H9 (cell line): ENCODE data around the gene CCNT2. TPM values are rescaled to one million over a fixed set of nuclear protein-coding genes. Genes with fewer than 3 reads are reported as not detected.

Source experiments
- DNase-seq: peaks from one replicate; pipeline ENCODE4 v3.0.0-alpha.2; 2017
- H2AFZ ChIP-seq: one replicate; pipeline ENCODE4 v1.6.1; 2013; ENCODE audit warnings: mild to moderate bottlenecking, low read length, control low read depth, moderate library complexity
- H2AK5ac ChIP-seq: 2 replicates; pipeline ENCODE4 v1.6.1; 2013; ENCODE audit warnings: low read length, control low read depth, mixed read lengths; ENCODE audit not compliant: insufficient read length
- H2BK120ac ChIP-seq: one replicate; pipeline ENCODE4 v1.6.1; 2013; ENCODE audit warnings: low read depth, mild to moderate bottlenecking, low read length, control low read depth, inconsistent platforms; ENCODE audit not compliant: poor library complexity, severe bottlenecking
- H2BK12ac ChIP-seq: 2 replicates; pipeline ENCODE4 v1.6.1; 2013; ENCODE audit warnings: low read length, control low read depth, mixed read lengths, low read depth; ENCODE audit not compliant: insufficient read length
- H2BK15ac ChIP-seq: 2 replicates; pipeline ENCODE4 v1.6.1; 2013; ENCODE audit warnings: low read depth, low read length, control low read depth
- H2BK20ac ChIP-seq: one replicate; pipeline ENCODE4 v1.6.1; 2013; ENCODE audit warnings: low read depth, mild to moderate bottlenecking, low read length, control low read depth, inconsistent platforms; ENCODE audit not compliant: poor library complexity, severe bottlenecking
- H2BK5ac ChIP-seq: 2 replicates; pipeline ENCODE4 v1.6.1; 2013; ENCODE audit warnings: low read length, control low read depth, mixed read lengths; ENCODE audit not compliant: insufficient read length
- H3K14ac ChIP-seq: 2 replicates; pipeline ENCODE4 v1.6.1; 2013; ENCODE audit warnings: low read length, control low read depth; ENCODE audit not compliant: insufficient read depth
- H3K18ac ChIP-seq: 2 replicates; pipeline ENCODE4 v1.6.1; 2013; ENCODE audit warnings: low read depth, mild to moderate bottlenecking, mixed read lengths, low read length, control low read depth; ENCODE audit not compliant: insufficient read length
- H3K23ac ChIP-seq: 2 replicates; pipeline ENCODE4 v1.6.1; 2013; ENCODE audit warnings: low read length, control low read depth, mixed read lengths, low read depth; ENCODE audit not compliant: insufficient read length
- H3K23me2 ChIP-seq: 2 replicates; pipeline ENCODE4 v1.6.1; 2013; ENCODE audit warnings: low read depth, mild to moderate bottlenecking, mixed read lengths, low read length, control low read depth; ENCODE audit not compliant: insufficient read length, poor library complexity, severe bottlenecking
- H3K27ac ChIP-seq: 2 replicates; pipeline ENCODE4 v1.5.1; 2013; ENCODE audit warnings: low read length, control low read depth, mixed read lengths, low read depth; ENCODE audit not compliant: insufficient read length
- H3K27me3 ChIP-seq: 2 replicates; pipeline ENCODE4 v1.6.1; 2013; ENCODE audit warnings: low read length, control low read depth, inconsistent platforms; ENCODE audit not compliant: insufficient read depth
- H3K4ac ChIP-seq: 2 replicates; pipeline ENCODE4 v1.6.1; 2013; ENCODE audit warnings: low read depth, mild to moderate bottlenecking, control low read depth, inconsistent platforms, low read length, moderate library complexity
- H3K4me1 ChIP-seq: 2 replicates; pipeline ENCODE4 v1.6.1; 2013; ENCODE audit warnings: low read length, control low read depth, inconsistent platforms; ENCODE audit not compliant: insufficient read depth
- H3K4me2 ChIP-seq: 2 replicates; pipeline ENCODE4 v1.6.1; 2013; ENCODE audit warnings: low read length, control low read depth, mixed read lengths; ENCODE audit not compliant: insufficient read length, insufficient read depth
- H3K56ac ChIP-seq: 2 replicates; pipeline ENCODE4 v1.6.1; 2013; ENCODE audit warnings: low read depth, mild to moderate bottlenecking, mixed read lengths, low read length, control low read depth; ENCODE audit not compliant: insufficient read length
- H3K79me1 ChIP-seq: 2 replicates; pipeline ENCODE4 v1.6.1; 2013; ENCODE audit warnings: low read depth, mild to moderate bottlenecking, moderate library complexity, low read length, control low read depth, inconsistent platforms; ENCODE audit not compliant: insufficient read depth, poor library complexity, severe bottlenecking
- H3K79me2 ChIP-seq: 2 replicates; pipeline ENCODE4 v1.6.1; 2013; ENCODE audit warnings: low read length, control low read depth, inconsistent platforms; ENCODE audit not compliant: insufficient read depth
- H3K9ac ChIP-seq: 2 replicates; pipeline ENCODE4 v1.6.1; 2013; ENCODE audit warnings: low read length, control low read depth, mixed read lengths; ENCODE audit not compliant: insufficient read length; ENCODE audit errors: extremely low read depth
- H3K9me3 ChIP-seq: one replicate; pipeline ENCODE4 v1.6.1; 2013; ENCODE audit warnings: low read depth, low read length, inconsistent platforms; ENCODE audit not compliant: control insufficient read depth
- H3T11ph ChIP-seq: one replicate; pipeline ENCODE4 v1.6.1; 2013; ENCODE audit warnings: mild to moderate bottlenecking, low read length, control low read depth, inconsistent platforms
- H4K20me1 ChIP-seq: one replicate; pipeline ENCODE4 v1.6.1; 2013; ENCODE audit not compliant: control insufficient read depth, insufficient read length, insufficient read depth
- H4K5ac ChIP-seq: 2 replicates; pipeline ENCODE4 v1.6.1; 2013; ENCODE audit warnings: low read depth, mild to moderate bottlenecking, mixed read lengths, low read length, control low read depth; ENCODE audit not compliant: insufficient read length
- H4K8ac ChIP-seq: replicated peaks from 2 replicates; pipeline ENCODE4 v1.6.1; 2013; ENCODE audit warnings: low read length, control low read depth, mixed read lengths, low read depth; ENCODE audit not compliant: insufficient read length
- H4K91ac ChIP-seq: 2 replicates; pipeline ENCODE4 v1.6.1; 2013; ENCODE audit warnings: low read depth, mild to moderate bottlenecking, moderate library complexity, mixed read lengths, low read length, control low read depth; ENCODE audit not compliant: insufficient read length
- H3K27ac Mint-ChIP-seq, 3 experiments: 2 replicates in 2 of 3; 3 replicates in 1 of 3; pipeline ENCODE4 v1.8.0; 2020 to 2021; ENCODE audit warnings: mixed read lengths in 3 of 3, mild to moderate bottlenecking in 1 of 3, moderate library complexity in 1 of 3
- H3K27me3 Mint-ChIP-seq: 2 replicates; pipeline ENCODE4 v1.8.0; 2021; ENCODE audit warnings: low read depth, mild to moderate bottlenecking, moderate library complexity, mixed read lengths
- H3K36me3 Mint-ChIP-seq, 3 experiments: 2 replicates in 2 of 3; 3 replicates in 1 of 3; pipeline ENCODE4 v1.8.0; 2020 to 2021; ENCODE audit warnings: low read depth in 3 of 3, mixed read lengths in 3 of 3; ENCODE audit not compliant: insufficient read depth in 1 of 3
- H3K4me1 Mint-ChIP-seq, 2 experiments: 2 replicates each; pipeline ENCODE4 v1.8.0; 2020; ENCODE audit warnings: mixed read lengths in 2 of 2
- H3K4me3 Mint-ChIP-seq, 2 experiments: 2 replicates in 1 of 2; 3 replicates in 1 of 2; pipeline ENCODE4 v1.8.0; 2020 to 2021; ENCODE audit warnings: mild to moderate bottlenecking in 2 of 2, mixed read lengths in 2 of 2, moderate library complexity in 1 of 2
- H3K9me3 Mint-ChIP-seq, 2 experiments: 2 replicates in 1 of 2; 3 replicates in 1 of 2; pipeline ENCODE4 v1.8.0; 2020; ENCODE audit warnings: mild to moderate bottlenecking in 2 of 2, mixed read lengths in 2 of 2, moderate library complexity in 1 of 2
- CTCF ChIP-seq: fragments of 200-600 bp; sonication (generic); conservative IDR thresholded peaks from 3 replicates; pipeline ENCODE4 v1.8.0; 2021; ENCODE audit warnings: antibody characterized with exemption, mild to moderate bottlenecking
- WGBS: extraction: QIAGEN DNeasy Blood & Tissue Kit; methylation state at CpG from one replicate; pipeline ENCODE4 v1.1.7; 2013; ENCODE audit warnings: missing lambda C conversion rate, low lambda C conversion rate, mixed read lengths; ENCODE audit not compliant: insufficient read length; ENCODE audit errors: extremely low coverage; 5-methylcytosine and 5-hydroxymethylcytosine counted together
- total RNA-seq: library from RNA; stranded (reverse); gene quantifications from 2 replicates; pipeline ENCODE4 v1.2.1, GENCODE V29; 2021

Gene CCNT2
- total RNA-seq, 1 experiment from 2014 or later: 42.0 TPM

- Histone ChIP-seq H4K91ac (no peak overlapping the region), H3K79me1 (peaks cover 3% of the 10 kb centered on the region), H3K9me3 (no peaks in the 10 kb centered on the region), H3K23me2 (no peaks in the 10 kb centered on the region), H3K4me2 (no peak overlapping the region), H2BK15ac (no peak overlapping the region), H2AK5ac (no peak overlapping the region), H3K14ac (no peak overlapping the region), H3K56ac (no peak overlapping the region), H2BK5ac (no peak overlapping the region), H3K9ac (no peak overlapping the region), H3K4me1 (no peaks in the 10 kb centered on the region), H3T11ph (no peak overlapping the region), H2AFZ (no peak overlapping the region), H3K27me3 (no peaks in the 10 kb centered on the region), H4K5ac (no peak overlapping the region), H4K8ac (no peak overlapping the region), H3K23ac (no peak overlapping the region), H4K20me1 (no peaks in the 10 kb centered on the region), H2BK120ac (no peak overlapping the region), H3K79me2 (no peaks in the 10 kb centered on the region), H3K4ac (no peak overlapping the region), H3K27ac (no peak overlapping the region), H2BK20ac (no peak overlapping the region), H2BK12ac (no peak overlapping the region), H3K18ac (no peak overlapping the region)
- no peak overlapping the region for H3K4me3 Mint-ChIP-seq
- no peak overlapping the region for H3K27ac Mint-ChIP-seq
- no peaks in the 10 kb centered on the region for H3K4me1 Mint-ChIP-seq
- H3K27me3 Mint-ChIP-seq: no peaks in the 10 kb centered on the region
- no peaks in the 10 kb centered on the region for H3K9me3 Mint-ChIP-seq
- peaks cover 31 to 79% (median 60%) of the 10 kb centered on the region in 3 experiments; a peak in 6 of 7 replicates for H3K36me3 Mint-ChIP-seq
- no peak for DNase-seq
- TF ChIP-seq CTCF: no peak
- WGBS: no CpG with 5 or more reads among the region's 3 CpGs
Observed at GRCh38 chr2:134952608-134953007, 34.0 kb downstream of the CCNT2 start.
